Stimulated activated CD4-positive, alpha-beta T cell treated with anti-CD3 and anti-CD28 coated beads, Interleukin-4, amount 100 ng/mL, for 1 hour (primary cell): Measurements from ENCODE around the gene S100G.
A peak's percentile ranks its signal among the peaks of the same experiment; 100 is the strongest.

Source experiments
- DNase-seq: peaks from one replicate; pipeline ENCODE4 v3.0.0-alpha.2; 2020

S100G gene

GRCh38 chrX:16651391-16652024 lies 1.6 kb downstream of the S100G start:
- DNase-seq: no peak

GRCh38 chrX:16653424-16653823 lies 3.5 kb downstream of the S100G start:
- DNase-seq: no peak

GRCh38 chrX:16654093-16654492 lies 4.1 kb downstream of the S100G start:
- no peak for DNase-seq

GRCh38 chrX:16658284-16658683 lies 8.3 kb downstream of the S100G start:
- DNase-seq: no peak

- no peak for DNase-seq
Measured at GRCh38 chrX:16659321-16659720, 9.4 kb downstream of the S100G start.

- DNase-seq: no peak
Measured at GRCh38 chrX:16661495-16661894, 11.5 kb downstream of the S100G start.

- no peak for DNase-seq
Measured at GRCh38 chrX:16662402-16662801, 12.4 kb downstream of the S100G start.

GRCh38 chrX:16664074-16664473 lies 14.1 kb downstream of the S100G start:
- no peak for DNase-seq

GRCh38 chrX:16664626-16665025 lies 14.7 kb downstream of the S100G start:
- DNase-seq: no peak

GRCh38 chrX:16665089-16665488 lies 15.1 kb downstream of the S100G start:
- DNase-seq: no peak

- no peak for DNase-seq
Measured at GRCh38 chrX:16666541-16666940, 16.6 kb downstream of the S100G start.

GRCh38 chrX:16671005-16671404 lies 21.0 kb downstream of the S100G start:
- peak; percentile 5 for DNase-seq

- no peak for DNase-seq
Measured at GRCh38 chrX:16678689-16679088, 28.7 kb downstream of the S100G start.

GRCh38 chrX:16683007-16683664 lies 33.2 kb downstream of the S100G start:
- no peak for DNase-seq

GRCh38 chrX:16687514-16687913 lies 37.6 kb downstream of the S100G start:
- DNase-seq: no peak

GRCh38 chrX:16695079-16695676 lies 45.2 kb downstream of the S100G start:
- peak; percentile 63 for DNase-seq

GRCh38 chrX:16696956-16697355 lies 47.0 kb downstream of the S100G start:
- no peak for DNase-seq

- no peak for DNase-seq
Measured at GRCh38 chrX:16699389-16699788, 49.4 kb downstream of the S100G start.

- no peak for DNase-seq
Measured at GRCh38 chrX:16700734-16701133, 50.8 kb downstream of the S100G start.

GRCh38 chrX:16702700-16703599 lies 53.0 kb downstream of the S100G start:
- DNase-seq: no peak
